ENCODE results near the gene SPP1.
"Not testable (repeated sequence)": the region's sequence is repeated elsewhere in the genome, so short reads cannot be mapped to it uniquely, and the experiment has no call there.

The SPP1 gene

GRCh38 chr4:87999191-87999691 is 23.7 kb downstream of the SPP1 start:
- DNase-seq = not testable (repeated sequence)

GRCh38 chr4:88001871-88002270 is 26.4 kb downstream of the SPP1 start:
- no peak for DNase-seq

GRCh38 chr4:88002786-88003185 is 27.3 kb downstream of the SPP1 start:
- DNase-seq = no peak

- DNase-seq = no peak
Measured at GRCh38 chr4:88003261-88003660, 27.7 kb downstream of the SPP1 start.

GRCh38 chr4:88005076-88005475 is 29.6 kb downstream of the SPP1 start:
- no peak for DNase-seq

GRCh38 chr4:88005946-88006345 is 30.4 kb downstream of the SPP1 start:
- DNase-seq = no peak

- DNase-seq = no peak
Measured at GRCh38 chr4:88006956-88007303, 31.4 kb downstream of the SPP1 start.

- DNase-seq = peak; percentile 72
Measured at GRCh38 chr4:88007304-88008121, 32.0 kb downstream of the SPP1 start, which contains the start of gene PKD2. PKD2 (plus strand) TSS chr4:88007635; CDS start chr4:88007734, 99 bp downstream.

- no peak for DNase-seq
Measured at GRCh38 chr4:88008122-88008742, 32.7 kb downstream of the SPP1 start.

GRCh38 chr4:88008743-88009171 is 33.2 kb downstream of the SPP1 start:
- DNase-seq = no peak

- no peak for DNase-seq
Measured at GRCh38 chr4:88009871-88010270, 34.4 kb downstream of the SPP1 start.

- no peak for DNase-seq
Measured at GRCh38 chr4:88010966-88011365, 35.5 kb downstream of the SPP1 start.

GRCh38 chr4:88012647-88013046 is 37.1 kb downstream of the SPP1 start:
- no peak for DNase-seq

- DNase-seq = no peak
Measured at GRCh38 chr4:88014386-88014905, 38.9 kb downstream of the SPP1 start.

GRCh38 chr4:88015659-88016295 is 40.3 kb downstream of the SPP1 start:
- DNase-seq = no peak

GRCh38 chr4:88017516-88018297 is 42.2 kb downstream of the SPP1 start:
- DNase-seq = no peak

GRCh38 chr4:88018466-88018865 is 43.0 kb downstream of the SPP1 start:
- no peak for DNase-seq

GRCh38 chr4:88021824-88022223 is 46.3 kb downstream of the SPP1 start:
- DNase-seq = no peak

GRCh38 chr4:88022289-88022688 is 46.8 kb downstream of the SPP1 start:
- no peak for DNase-seq

- DNase-seq = not testable (repeated sequence)
Measured at GRCh38 chr4:88025868-88026661, 50.6 kb downstream of the SPP1 start.

Data from activated T-cell treated with anti-CD3 and anti-CD28 coated beads, Interleukin-2, amount 50 U/mL, for 1 hour (primary cell).